Forelimb muscle (tissue), 1 donor: ENCODE measurements around the gene PEX6. TPM values are rescaled to one million over a fixed set of nuclear protein-coding genes. Genes with fewer than 3 reads are reported as not detected.
"Not testable (repeated sequence)": the region's sequence is repeated elsewhere in the genome, so short reads cannot be mapped to it uniquely, and the experiment has no call there.

ENCODE experiments used
- DNase-seq: peaks from one replicate; pipeline ENCODE4 v3.0.0-alpha.2; 2013; ENCODE audit warnings: low read depth
- polyA plus RNA-seq: library from polyadenylated mRNA; unstranded; fragments of 120-200 nt; gene quantifications from one replicate; pipeline ENCODE4 v1.2.1, GENCODE V29; 2013; ENCODE audit not compliant: insufficient read length

The PEX6 gene
- polyA plus RNA-seq, 1 donor, result 15.0 TPM

- DNase-seq, result no peak
Measured at GRCh38 chr6:43001843-43002242, 22.9 kb upstream of the PEX6 start.

GRCh38 chr6:42998205-42998604 lies 19.2 kb upstream of the PEX6 start:
- DNase-seq, result not testable (repeated sequence)

GRCh38 chr6:42996513-42996912 lies 17.5 kb upstream of the PEX6 start:
- DNase-seq, result no peak

GRCh38 chr6:42993445-42993844 lies 14.5 kb upstream of the PEX6 start:
- DNase-seq, result no peak

GRCh38 chr6:42989923-42990322 lies 10.9 kb upstream of the PEX6 start:
- DNase-seq, result no peak

GRCh38 chr6:42988486-42989020 lies 9.6 kb upstream of the PEX6 start:
- no peak for DNase-seq

- DNase-seq, result no peak
Measured at GRCh38 chr6:42987533-42988451, 8.8 kb upstream of the PEX6 start.

GRCh38 chr6:42984924-42985475 lies 6.0 kb upstream of the PEX6 start:
- DNase-seq, result no peak

GRCh38 chr6:42984001-42984923 lies 5.3 kb upstream of the PEX6 start, which contains the start of gene PPP2R5D:
TSS of gene PPP2R5D (plus strand) at chr6:42984570. CDS start at chr6:42984678, 108 bp downstream.
- DNase-seq, result peak; percentile 94

- DNase-seq, result no peak
Measured at GRCh38 chr6:42981836-42982235, 2.9 kb upstream of the PEX6 start.

- DNase-seq, result no peak
Measured at GRCh38 chr6:42979523-42980177, 669 bp upstream of the PEX6 start.

GRCh38 chr6:42978487-42978838 lies 518 bp downstream of the PEX6 start:
- no peak for DNase-seq

- no peak for DNase-seq
Measured at GRCh38 chr6:42974919-42975505, 4.0 kb downstream of the PEX6 start.

GRCh38 chr6:42973926-42974325 lies 5.1 kb downstream of the PEX6 start:
- DNase-seq, result no peak

- no peak for DNase-seq
Measured at GRCh38 chr6:42971746-42972327, 7.1 kb downstream of the PEX6 start.

GRCh38 chr6:42970871-42971612 lies 7.9 kb downstream of the PEX6 start:
- DNase-seq, result no peak

GRCh38 chr6:42969934-42970333 lies 9.0 kb downstream of the PEX6 start:
- no peak for DNase-seq

- no peak for DNase-seq
Measured at GRCh38 chr6:42969431-42969830, 9.6 kb downstream of the PEX6 start.

- DNase-seq, result no peak
Measured at GRCh38 chr6:42968783-42969182, 10.2 kb downstream of the PEX6 start.
